Measurements from ENCODE around the gene FAM174B. TPM values are rescaled to one million over a fixed set of nuclear protein-coding genes. Genes with fewer than 3 reads are reported as not detected.
"Not testable (repeated sequence)": the region's sequence is repeated elsewhere in the genome, so short reads cannot be mapped to it uniquely, and the experiment has no call there.

The FAM174B gene
- polyA plus RNA-seq, 1 donor = 15.5 TPM

GRCh38 chr15:92611995-92612745 lies 43.4 kb downstream of the FAM174B start:
- DNase-seq = no peak
- Histone ChIP-seq H3K4me3 (ENCODE audit: low read length) (no peak overlapping the region), H3K36me3 (ENCODE audit: control insufficient read depth, insufficient read depth, low read length) (no peaks in the 10 kb centered on the region), H3K27ac (ENCODE audit: low read length) (no peak overlapping the region), H3K4me1 (ENCODE audit: control insufficient read depth, insufficient read depth, low read length) (peaks cover 11% of the 10 kb centered on the region), H3K9me3 (ENCODE audit: control insufficient read depth, low read depth, low read length) (no peaks in the 10 kb centered on the region), H3K27me3 (ENCODE audit: control insufficient read depth, insufficient read depth, low read length) (no peaks in the 10 kb centered on the region)
- no CpG with 5 or more reads among the region's 7 CpGs for WGBS (ENCODE audit: insufficient coverage, low lambda C conversion rate)

- H3K27ac ChIP-seq (ENCODE audit: low read length) = no peak overlapping the region
- no peaks in the 10 kb centered on the region for H3K27me3 ChIP-seq (ENCODE audit: control insufficient read depth, insufficient read depth, low read length)
- no peak overlapping the region for H3K4me3 ChIP-seq (ENCODE audit: low read length)
- H3K9me3 ChIP-seq (ENCODE audit: control insufficient read depth, low read depth, low read length) = no peaks in the 10 kb centered on the region
- peaks cover under 1% of the 10 kb centered on the region for H3K4me1 ChIP-seq (ENCODE audit: control insufficient read depth, insufficient read depth, low read length)
- no peaks in the 10 kb centered on the region for H3K36me3 ChIP-seq (ENCODE audit: control insufficient read depth, insufficient read depth, low read length)
- no peak for DNase-seq
Measured at GRCh38 chr15:92611150-92611549, 44.4 kb downstream of the FAM174B start.

GRCh38 chr15:92610101-92610520 lies 45.5 kb downstream of the FAM174B start:
- no peaks in the 10 kb centered on the region for H3K36me3 ChIP-seq (ENCODE audit: control insufficient read depth, insufficient read depth, low read length)
- no peak for DNase-seq
- WGBS (ENCODE audit: insufficient coverage, low lambda C conversion rate) = no CpG with 5 or more reads among the region's 9 CpGs

GRCh38 chr15:92608866-92609700 lies 46.5 kb downstream of the FAM174B start:
- H3K4me3 ChIP-seq (ENCODE audit: low read length) = no peak overlapping the region
- DNase-seq = no peak
- no peaks in the 10 kb centered on the region for H3K4me1 ChIP-seq (ENCODE audit: control insufficient read depth, insufficient read depth, low read length)
- WGBS (ENCODE audit: insufficient coverage, low lambda C conversion rate) = no CpG with 5 or more reads among the region's 20 CpGs
- no peaks in the 10 kb centered on the region for H3K9me3 ChIP-seq (ENCODE audit: control insufficient read depth, low read depth, low read length)
- no peak overlapping the region for H3K27ac ChIP-seq (ENCODE audit: low read length)
- H3K36me3 ChIP-seq (ENCODE audit: control insufficient read depth, insufficient read depth, low read length) = no peaks in the 10 kb centered on the region
- H3K27me3 ChIP-seq (ENCODE audit: control insufficient read depth, insufficient read depth, low read length) = no peaks in the 10 kb centered on the region

More at GRCh38 chr15:92610101-92610520, 45.5 kb downstream of the FAM174B start:
- Histone ChIP-seq H3K9me3 (ENCODE audit: control insufficient read depth, low read depth, low read length) (no peaks in the 10 kb centered on the region), H3K27me3 (ENCODE audit: control insufficient read depth, insufficient read depth, low read length) (no peaks in the 10 kb centered on the region), H3K4me1 (ENCODE audit: control insufficient read depth, insufficient read depth, low read length) (no peaks in the 10 kb centered on the region), H3K27ac (ENCODE audit: low read length) (no peak overlapping the region), H3K4me3 (ENCODE audit: low read length) (no peak overlapping the region)

- not testable (repeated sequence) for H3K27me3 ChIP-seq (ENCODE audit: control insufficient read depth, insufficient read depth, low read length); H3K9me3 ChIP-seq (ENCODE audit: control insufficient read depth, low read depth, low read length); H3K4me3 ChIP-seq (ENCODE audit: low read length); H3K4me1 ChIP-seq (ENCODE audit: control insufficient read depth, insufficient read depth, low read length); H3K36me3 ChIP-seq (ENCODE audit: control insufficient read depth, insufficient read depth, low read length); DNase-seq; H3K27ac ChIP-seq (ENCODE audit: low read length)
- no CpG with 5 or more reads among the region's 15 CpGs for WGBS (ENCODE audit: insufficient coverage, low lambda C conversion rate)
Measured at GRCh38 chr15:92606836-92607150, 48.8 kb downstream of the FAM174B start.

GRCh38 chr15:92606126-92606835 lies 49.3 kb downstream of the FAM174B start:
- H3K27me3 ChIP-seq (ENCODE audit: control insufficient read depth, insufficient read depth, low read length) = no peaks in the 10 kb centered on the region
- H3K4me3 ChIP-seq (ENCODE audit: low read length) = no peak overlapping the region
- no peaks in the 10 kb centered on the region for H3K9me3 ChIP-seq (ENCODE audit: control insufficient read depth, low read depth, low read length)
- H3K36me3 ChIP-seq (ENCODE audit: control insufficient read depth, insufficient read depth, low read length) = no peaks in the 10 kb centered on the region
- H3K27ac ChIP-seq (ENCODE audit: low read length) = no peak overlapping the region
- 100% methylated on average over 4 of the region's 9 CpGs for WGBS (ENCODE audit: insufficient coverage, low lambda C conversion rate)
- no peak for DNase-seq
- no peaks in the 10 kb centered on the region for H3K4me1 ChIP-seq (ENCODE audit: control insufficient read depth, insufficient read depth, low read length)

GRCh38 chr15:92605225-92605944 lies 50.2 kb downstream of the FAM174B start:
- Histone ChIP-seq H3K27ac (ENCODE audit: low read length) (no peak overlapping the region), H3K9me3 (ENCODE audit: control insufficient read depth, low read depth, low read length) (no peaks in the 10 kb centered on the region), H3K27me3 (ENCODE audit: control insufficient read depth, insufficient read depth, low read length) (no peaks in the 10 kb centered on the region), H3K4me1 (ENCODE audit: control insufficient read depth, insufficient read depth, low read length) (no peaks in the 10 kb centered on the region), H3K36me3 (ENCODE audit: control insufficient read depth, insufficient read depth, low read length) (no peaks in the 10 kb centered on the region), H3K4me3 (ENCODE audit: low read length) (no peak overlapping the region)
- no peak for DNase-seq
- no CpG with 5 or more reads among the region's 14 CpGs for WGBS (ENCODE audit: insufficient coverage, low lambda C conversion rate)

- H3K36me3 ChIP-seq (ENCODE audit: control insufficient read depth, insufficient read depth, low read length) = no peaks in the 10 kb centered on the region
- H3K27ac ChIP-seq (ENCODE audit: low read length) = no peak overlapping the region
- no peaks in the 10 kb centered on the region for H3K27me3 ChIP-seq (ENCODE audit: control insufficient read depth, insufficient read depth, low read length)
- H3K4me1 ChIP-seq (ENCODE audit: control insufficient read depth, insufficient read depth, low read length) = no peaks in the 10 kb centered on the region
- WGBS (ENCODE audit: insufficient coverage, low lambda C conversion rate) = 80% methylated on average over 1 of the region's 5 CpGs
- no peak for DNase-seq
- H3K4me3 ChIP-seq (ENCODE audit: low read length) = no peak overlapping the region
- H3K9me3 ChIP-seq (ENCODE audit: control insufficient read depth, low read depth, low read length) = no peaks in the 10 kb centered on the region
Measured at GRCh38 chr15:92603743-92604470, 51.7 kb downstream of the FAM174B start.

- H3K4me1 ChIP-seq (ENCODE audit: control insufficient read depth, insufficient read depth, low read length) = no peaks in the 10 kb centered on the region
- no CpG with 5 or more reads among the region's 5 CpGs for WGBS (ENCODE audit: insufficient coverage, low lambda C conversion rate)
- H3K36me3 ChIP-seq (ENCODE audit: control insufficient read depth, insufficient read depth, low read length) = no peaks in the 10 kb centered on the region
- H3K27me3 ChIP-seq (ENCODE audit: control insufficient read depth, insufficient read depth, low read length) = no peaks in the 10 kb centered on the region
- H3K4me3 ChIP-seq (ENCODE audit: low read length) = no peak overlapping the region
- no peak overlapping the region for H3K27ac ChIP-seq (ENCODE audit: low read length)
- no peak for DNase-seq
- H3K9me3 ChIP-seq (ENCODE audit: control insufficient read depth, low read depth, low read length) = no peaks in the 10 kb centered on the region
Measured at GRCh38 chr15:92603278-92603677, 52.3 kb downstream of the FAM174B start.

- no peaks in the 10 kb centered on the region for H3K36me3 ChIP-seq (ENCODE audit: control insufficient read depth, insufficient read depth, low read length)
- H3K9me3 ChIP-seq (ENCODE audit: control insufficient read depth, low read depth, low read length) = no peaks in the 10 kb centered on the region
- no peak overlapping the region for H3K27ac ChIP-seq (ENCODE audit: low read length)
- H3K27me3 ChIP-seq (ENCODE audit: control insufficient read depth, insufficient read depth, low read length) = no peaks in the 10 kb centered on the region
- no peak for DNase-seq
- WGBS (ENCODE audit: insufficient coverage, low lambda C conversion rate) = no CpG with 5 or more reads among the region's 2 CpGs
- no peaks in the 10 kb centered on the region for H3K4me1 ChIP-seq (ENCODE audit: control insufficient read depth, insufficient read depth, low read length)
- H3K4me3 ChIP-seq (ENCODE audit: low read length) = no peak overlapping the region
Measured at GRCh38 chr15:92602267-92602593, 53.3 kb downstream of the FAM174B start.

All from large intestine (tissue), 3 donors.